Measurements from ENCODE around the gene TXK. TPM values are rescaled to one million over a fixed set of nuclear protein-coding genes. Genes with fewer than 3 reads are reported as not detected.

The TXK gene
- total and polyA plus RNA-seq, 2 of the 13 experiments (the other 11 are each of a cell fraction or from before 2014, with no cell fraction given) = not detected

DNA sequence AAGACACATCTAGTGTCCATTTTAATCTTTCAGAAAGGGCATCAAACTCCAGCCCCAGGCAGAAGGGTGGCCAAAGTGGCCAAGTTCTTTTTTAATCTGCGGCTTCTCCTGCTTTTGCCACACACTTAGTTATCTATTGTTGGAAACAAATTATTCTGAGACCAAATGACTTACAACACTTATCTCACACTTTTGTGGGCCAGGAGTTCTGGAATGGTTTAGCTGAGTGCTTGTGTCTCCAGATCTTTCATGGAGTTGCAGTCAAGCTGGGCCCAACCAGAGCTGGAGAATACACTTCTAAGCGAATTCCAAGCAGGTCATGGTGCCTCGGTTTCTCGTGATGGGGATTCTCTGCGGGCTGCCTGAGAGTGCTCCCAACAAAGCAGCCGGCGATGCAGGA lies 4.0 kb downstream of the TXK start:
- ATAC-seq = no peak
- no peak overlapping the region for H3K4me2 ChIP-seq (ENCODE audit: low read depth, low read length)
- in situ Hi-C loops (cut with HindIII; ENCODE audit: extremely low pct_ligation_motif_present, low pct_unique_long_range_greater_than_20kb) (loop anchor here (10.0 kb wide), 1 partner anchor 415 kb away; no protein-coding TSS in a partner anchor), intact Hi-C loops (cut with micrococcal nuclease; ENCODE audit: unreplicated experiment) (no loop called here)
- H3K9me3 ChIP-seq (ENCODE audit: low read length) = no peaks in the 10 kb centered on the region
- no peak for FAIRE-seq
- no peak overlapping the region for H3K27ac ChIP-seq (ENCODE audit: extremely low read length, insufficient read depth, low read length)
- H3K79me2 ChIP-seq (ENCODE audit: insufficient read depth, low read length) = no peaks in the 10 kb centered on the region
- DNase-seq (ENCODE audit: low spot score) = no peak
- TF ChIP-seq FOSL1 (CRISPR knock-in tag; IDR thresholded peaks at IDR 0.05; ENCODE audit: borderline replicate concordance) (no peak), ZNF350 (CRISPR knock-in tag; IDR thresholded peaks at IDR 0.05; ENCODE audit: borderline replicate concordance, low read depth) (no peak), IKZF4 (CRISPR knock-in tag; IDR thresholded peaks at IDR 0.05; ENCODE audit: borderline replicate concordance, low read depth, not compliant biosample characterization) (no peak), HCFC1 (IDR thresholded peaks at IDR 0.05; ENCODE audit: low read depth, low read length) (no peak), ZFY (CRISPR knock-in tag; IDR thresholded peaks at IDR 0.05) (no peak), PHF8 (CRISPR knock-in tag; IDR thresholded peaks at IDR 0.05) (no peak), HES4 (CRISPR knock-in tag; IDR thresholded peaks at IDR 0.05; ENCODE audit: borderline replicate concordance) (no peak), RBM39 (IDR thresholded peaks at IDR 0.05; ENCODE audit: low read depth, low read length, poor library complexity, severe bottlenecking) (no peak), HDAC2 (CRISPR knock-in tag; IDR thresholded peaks at IDR 0.05) (no peak), ZBTB3 (CRISPR knock-in tag; IDR thresholded peaks at IDR 0.05; ENCODE audit: borderline replicate concordance, low read depth) (no peak), AGO1 (IDR thresholded peaks at IDR 0.05; ENCODE audit: low read depth, low read length, poor library complexity, severe bottlenecking) (no peak), RCOR2 (CRISPR knock-in tag; IDR thresholded peaks at IDR 0.05) (no peak)
- TF ChIP-seq, protein P1, sequence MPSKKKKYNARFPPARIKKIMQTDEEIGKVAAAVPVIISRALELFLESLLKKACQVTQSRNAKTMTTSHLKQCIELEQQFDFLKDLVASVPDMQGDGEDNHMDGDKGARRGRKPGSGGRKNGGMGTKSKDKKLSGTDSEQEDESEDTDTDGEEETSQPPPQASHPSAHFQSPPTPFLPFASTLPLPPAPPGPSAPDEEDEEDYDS (CRISPR knock-in tag; IDR thresholded peaks at IDR 0.05) = no peak
- TF ChIP-seq, protein P2, sequence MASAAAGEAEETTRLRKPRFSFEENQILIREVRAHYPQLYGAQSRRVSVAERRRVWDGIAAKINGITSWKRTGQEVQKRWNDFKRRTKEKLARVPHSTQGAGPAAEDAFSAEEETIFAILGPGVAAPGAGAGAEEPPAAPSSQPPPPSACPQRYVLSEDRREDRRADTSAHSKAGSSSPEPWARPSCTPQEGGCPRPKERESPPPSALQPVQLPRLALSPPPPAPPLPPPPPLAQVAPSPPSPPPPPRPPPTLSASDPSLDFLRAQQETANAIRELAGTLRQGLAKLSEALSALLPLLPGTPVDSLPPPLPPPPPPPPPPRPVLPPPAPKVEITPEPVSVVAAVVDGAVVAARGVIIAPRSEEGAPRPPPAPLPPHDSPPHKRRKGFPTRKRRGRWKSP (CRISPR knock-in tag; IDR thresholded peaks at IDR 0.05) = no peak
- TF ChIP-seq, protein P3, sequence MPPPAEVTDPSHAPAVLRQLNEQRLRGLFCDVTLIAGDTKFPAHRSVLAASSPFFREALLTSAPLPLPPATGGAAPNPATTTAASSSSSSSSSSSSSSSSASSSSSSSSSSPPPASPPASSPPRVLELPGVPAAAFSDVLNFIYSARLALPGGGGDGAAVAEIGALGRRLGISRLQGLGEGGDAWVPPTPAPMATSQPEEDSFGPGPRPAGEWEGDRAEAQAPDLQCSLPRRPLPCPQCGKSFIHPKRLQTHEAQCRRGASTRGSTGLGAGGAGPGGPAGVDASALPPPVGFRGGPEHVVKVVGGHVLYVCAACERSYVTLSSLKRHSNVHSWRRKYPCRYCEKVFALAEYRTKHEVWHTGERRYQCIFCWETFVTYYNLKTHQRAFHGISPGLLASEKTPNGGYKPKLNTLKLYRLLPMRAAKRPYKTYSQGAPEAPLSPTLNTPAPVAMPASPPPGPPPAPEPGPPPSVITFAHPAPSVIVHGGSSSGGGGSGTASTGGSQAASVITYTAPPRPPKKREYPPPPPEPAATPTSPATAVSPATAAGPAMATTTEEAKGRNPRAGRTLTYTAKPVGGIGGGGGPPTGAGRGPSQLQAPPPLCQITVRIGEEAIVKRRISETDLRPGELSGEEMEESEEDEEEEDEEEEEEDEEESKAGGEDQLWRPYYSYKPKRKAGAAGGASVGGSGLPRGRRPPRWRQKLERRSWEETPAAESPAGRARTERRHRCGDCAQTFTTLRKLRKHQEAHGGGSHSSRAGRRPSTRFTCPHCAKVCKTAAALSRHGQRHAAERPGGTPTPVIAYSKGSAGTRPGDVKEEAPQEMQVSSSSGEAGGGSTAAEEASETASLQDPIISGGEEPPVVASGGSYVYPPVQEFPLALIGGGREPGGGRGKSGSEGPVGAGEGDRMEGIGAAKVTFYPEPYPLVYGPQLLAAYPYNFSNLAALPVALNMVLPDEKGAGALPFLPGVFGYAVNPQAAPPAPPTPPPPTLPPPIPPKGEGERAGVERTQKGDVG (CRISPR knock-in tag; IDR thresholded peaks at IDR 0.05; ENCODE audit: borderline replicate concordance) = no peak
- TF ChIP-seq, protein P4, sequence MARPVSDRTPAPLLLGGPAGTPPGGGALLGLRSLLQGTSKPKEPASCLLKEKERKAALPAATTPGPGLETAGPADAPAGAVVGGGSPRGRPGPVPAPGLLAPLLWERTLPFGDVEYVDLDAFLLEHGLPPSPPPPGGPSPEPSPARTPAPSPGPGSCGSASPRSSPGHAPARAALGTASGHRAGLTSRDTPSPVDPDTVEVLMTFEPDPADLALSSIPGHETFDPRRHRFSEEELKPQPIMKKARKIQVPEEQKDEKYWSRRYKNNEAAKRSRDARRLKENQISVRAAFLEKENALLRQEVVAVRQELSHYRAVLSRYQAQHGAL (CRISPR knock-in tag; IDR thresholded peaks at IDR 0.05; ENCODE audit: not compliant biosample characterization) = no peak
- no peak overlapping the region for H2AFZ ChIP-seq (ENCODE audit: low read length)
- ChIA-PET POLR2A (no interaction called here), CTCF (ENCODE audit: low intra/inter-chr PET ratio, low total read pairs) (no interaction called here)
- 47% methylated on average over 5 of the region's 7 CpGs for WGBS (ENCODE audit: low lambda C conversion rate)
- H3K27me3 ChIP-seq (ENCODE audit: control insufficient read depth in 1 of 2, insufficient read depth in 2 of 2, low read length in 2 of 2) = no peaks in the 10 kb centered on the region
- H3K9ac ChIP-seq (ENCODE audit: insufficient read depth, low read depth, low read length) = no peak overlapping the region
- no peaks in the 10 kb centered on the region for H3K36me3 ChIP-seq (replicated peaks in 1 of 2; ENCODE audit: control insufficient read depth in 1 of 2, insufficient read depth in 2 of 2, low read length in 2 of 2)
- H3K4me3 ChIP-seq (replicated peaks in 1 of 3; ENCODE audit: insufficient read depth in 1 of 3, low read depth in 2 of 3, low read length in 3 of 3) = no peak overlapping the region
- no TSS peak for BruUV-seq (replicated peaks)
- H4K20me1 ChIP-seq (ENCODE audit: insufficient read depth, low read length) = no peaks in the 10 kb centered on the region
- H3K4me1 ChIP-seq (ENCODE audit: insufficient read depth, low read length) = no peaks in the 10 kb centered on the region

All from HepG2 (cell line).